Coronary artery (tissue), 2 donors: Measurements from ENCODE around the gene PRKN.
"Not testable (repeated sequence)": the region's sequence is repeated elsewhere in the genome, so short reads cannot be mapped to it uniquely, and the experiment has no call there.

Experiments used
- DNase-seq: peaks from one replicate; pipeline ENCODE4 v3.0.0-alpha.2; 2017; ENCODE audit warnings: low spot score
- H3K27ac ChIP-seq, 2 donors: fragments of 200-600 bp; sonication (generic); one replicate each; pipeline ENCODE4 v1.5.1; 2016 to 2019
- H3K4me3 ChIP-seq: fragments of 200-600 bp; sonication (generic); 2 replicates; pipeline ENCODE4 v1.5.1; 2016; ENCODE audit warnings: mild to moderate bottlenecking, moderate library complexity
- TF ChIP-seq, protein P1 (sequence below): fragments of 200-600 bp; sonication (generic); IDR thresholded peaks from one replicate; pipeline ENCODE4 v1.5.1; 2019; ENCODE audit warnings: antibody characterized with exemption

Gene PRKN

GRCh38 chr6:161884782-161885181 is 842.8 kb downstream of the PRKN start:
- Histone ChIP-seq H3K4me3 (no peak overlapping the region), H3K27ac (no peak overlapping the region)
- TF ChIP-seq, protein P1, sequence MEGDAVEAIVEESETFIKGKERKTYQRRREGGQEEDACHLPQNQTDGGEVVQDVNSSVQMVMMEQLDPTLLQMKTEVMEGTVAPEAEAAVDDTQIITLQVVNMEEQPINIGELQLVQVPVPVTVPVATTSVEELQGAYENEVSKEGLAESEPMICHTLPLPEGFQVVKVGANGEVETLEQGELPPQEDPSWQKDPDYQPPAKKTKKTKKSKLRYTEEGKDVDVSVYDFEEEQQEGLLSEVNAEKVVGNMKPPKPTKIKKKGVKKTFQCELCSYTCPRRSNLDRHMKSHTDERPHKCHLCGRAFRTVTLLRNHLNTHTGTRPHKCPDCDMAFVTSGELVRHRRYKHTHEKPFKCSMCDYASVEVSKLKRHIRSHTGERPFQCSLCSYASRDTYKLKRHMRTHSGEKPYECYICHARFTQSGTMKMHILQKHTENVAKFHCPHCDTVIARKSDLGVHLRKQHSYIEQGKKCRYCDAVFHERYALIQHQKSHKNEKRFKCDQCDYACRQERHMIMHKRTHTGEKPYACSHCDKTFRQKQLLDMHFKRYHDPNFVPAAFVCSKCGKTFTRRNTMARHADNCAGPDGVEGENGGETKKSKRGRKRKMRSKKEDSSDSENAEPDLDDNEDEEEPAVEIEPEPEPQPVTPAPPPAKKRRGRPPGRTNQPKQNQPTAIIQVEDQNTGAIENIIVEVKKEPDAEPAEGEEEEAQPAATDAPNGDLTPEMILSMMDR, result no peak
- DNase-seq, result no peak

GRCh38 chr6:161882196-161882765 is 845.3 kb downstream of the PRKN start:
- no peak overlapping the region for H3K4me3 ChIP-seq
- H3K27ac ChIP-seq, result no peak overlapping the region
- DNase-seq, result no peak
- TF ChIP-seq, protein P1, result no peak

DNA sequence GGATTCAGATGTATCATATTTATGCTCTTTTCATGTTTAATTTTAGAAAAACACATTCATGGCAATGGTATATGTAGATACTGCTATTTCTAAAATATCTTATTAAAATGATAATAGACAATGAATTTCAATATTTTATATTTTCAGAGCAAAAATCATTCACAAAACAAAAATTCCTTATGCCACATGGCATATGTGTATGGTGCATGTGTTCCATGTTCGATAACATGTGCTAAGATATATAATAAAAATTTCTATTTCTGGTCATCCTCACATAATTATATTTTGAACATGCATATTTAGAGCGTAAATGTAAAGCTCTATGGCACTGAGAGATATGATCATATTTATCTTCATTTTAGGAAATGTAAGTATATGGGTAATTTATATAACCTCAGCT is 847.5 kb downstream of the PRKN start:
- TF ChIP-seq, protein P1, result no peak
- Histone ChIP-seq H3K27ac (no peak overlapping the region), H3K4me3 (no peak overlapping the region)
- no peak for DNase-seq

GRCh38 chr6:161876231-161876630 is 851.3 kb downstream of the PRKN start:
- H3K4me3 ChIP-seq, result no peak overlapping the region
- TF ChIP-seq, protein P1, result no peak
- no peak for DNase-seq
- no peak overlapping the region for H3K27ac ChIP-seq

GRCh38 chr6:161870236-161870901 is 857.2 kb downstream of the PRKN start:
- no peak for DNase-seq
- Histone ChIP-seq H3K4me3 (no peak overlapping the region), H3K27ac (no peak overlapping the region)
- TF ChIP-seq, protein P1, result no peak

DNA sequence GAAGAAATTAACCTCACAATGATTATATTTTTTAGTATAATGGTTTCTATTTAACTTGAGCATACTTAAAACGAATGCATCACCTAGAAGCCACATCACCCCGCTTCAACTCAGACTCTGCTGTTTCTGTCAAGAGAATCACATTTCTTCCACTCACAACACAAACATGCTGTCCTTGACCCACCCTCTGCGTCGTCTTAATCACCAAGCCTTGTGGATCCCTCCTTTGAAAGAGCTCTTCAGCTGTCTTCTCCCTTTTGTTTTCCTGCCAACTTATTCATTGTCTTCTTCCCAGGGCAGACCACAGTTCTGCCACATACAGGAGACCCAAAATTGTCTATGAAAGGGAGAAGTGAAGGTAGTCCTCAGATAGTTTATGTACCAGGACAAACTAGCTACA is 858.1 kb downstream of the PRKN start:
- TF ChIP-seq, protein P1, result no peak
- DNase-seq, result no peak

GRCh38 chr6:161866570-161866969 is 861.0 kb downstream of the PRKN start:
- DNase-seq, result no peak
- TF ChIP-seq, protein P1, result no peak
- Histone ChIP-seq H3K4me3 (no peak overlapping the region), H3K27ac (no peak overlapping the region)

More for the DNA sequence above, 858.1 kb downstream of the PRKN start:
- H3K27ac ChIP-seq, result no peak overlapping the region
- no peak overlapping the region for H3K4me3 ChIP-seq

- not testable (repeated sequence) for H3K27ac ChIP-seq, DNase-seq, H3K4me3 ChIP-seq
These were observed 866.5 kb downstream of the PRKN start for GRCh38 chr6:161861061-161861460.
